ENCODE measurements around the gene FAM170B.

The FAM170B gene

GRCh38 chr10:49168831-49169500 is 35.1 kb upstream of the FAM170B start:
- no peak overlapping the region for H3K4me3 ChIP-seq (ENCODE audit: low read length in 2 of 2)
- H3K36me3 ChIP-seq (ENCODE audit: control insufficient read depth in 2 of 2, insufficient read depth in 2 of 2, low read length in 2 of 2): peaks cover 0 to 8% of the 10 kb centered on the region in 2 donors
- H3K9ac ChIP-seq (ENCODE audit: low read depth in 1 of 2, low read length in 2 of 2): no peak overlapping the region
- no peak overlapping the region for H3K27ac ChIP-seq (ENCODE audit: low read depth in 2 of 2, low read length in 2 of 2)
- no peaks in the 10 kb centered on the region for H3K27me3 ChIP-seq (ENCODE audit: control insufficient read depth in 2 of 2, insufficient read depth in 2 of 2, low read length in 2 of 2)
- no peaks in the 10 kb centered on the region for H3K9me3 ChIP-seq (ENCODE audit: control insufficient read depth in 2 of 2, low read length in 2 of 2)
- H3K4me1 ChIP-seq (ENCODE audit: control insufficient read depth in 2 of 2, insufficient read depth in 2 of 2, low read length in 2 of 2): peaks cover 4 to 15% of the 10 kb centered on the region in 2 donors

- H3K9me3 ChIP-seq (ENCODE audit: control insufficient read depth in 2 of 2, low read length in 2 of 2): no peaks in the 10 kb centered on the region
- no peak overlapping the region for H3K9ac ChIP-seq (ENCODE audit: low read depth in 1 of 2, low read length in 2 of 2)
- H3K4me1 ChIP-seq (ENCODE audit: control insufficient read depth in 2 of 2, insufficient read depth in 2 of 2, low read length in 2 of 2): peaks cover 4 to 12% of the 10 kb centered on the region in 2 donors
- H3K36me3 ChIP-seq (ENCODE audit: control insufficient read depth in 2 of 2, insufficient read depth in 2 of 2, low read length in 2 of 2): peaks cover 0 to 8% of the 10 kb centered on the region in 2 donors
- no peak overlapping the region for H3K27ac ChIP-seq (ENCODE audit: low read depth in 2 of 2, low read length in 2 of 2)
- H3K4me3 ChIP-seq (ENCODE audit: low read length in 2 of 2): no peak overlapping the region
- no peaks in the 10 kb centered on the region for H3K27me3 ChIP-seq (ENCODE audit: control insufficient read depth in 2 of 2, insufficient read depth in 2 of 2, low read length in 2 of 2)
Measured at GRCh38 chr10:49168171-49168540, 34.3 kb upstream of the FAM170B start.

GRCh38 chr10:49167425-49168170 is 33.8 kb upstream of the FAM170B start:
- H3K9me3 ChIP-seq (ENCODE audit: control insufficient read depth in 2 of 2, low read length in 2 of 2): no peaks in the 10 kb centered on the region
- H3K4me1 ChIP-seq (ENCODE audit: control insufficient read depth in 2 of 2, insufficient read depth in 2 of 2, low read length in 2 of 2): peaks cover 3 to 12% of the 10 kb centered on the region in 2 donors

GRCh38 chr10:49166484-49167400 is 32.9 kb upstream of the FAM170B start:
- Histone ChIP-seq H3K27ac (ENCODE audit: low read depth in 2 of 2, low read length in 2 of 2) (no peak overlapping the region), H3K4me3 (ENCODE audit: low read length in 2 of 2) (no peak overlapping the region), H3K4me1 (ENCODE audit: control insufficient read depth in 2 of 2, insufficient read depth in 2 of 2, low read length in 2 of 2) (peaks cover 0 to 3% of the 10 kb centered on the region in 2 donors), H3K36me3 (ENCODE audit: control insufficient read depth in 2 of 2, insufficient read depth in 2 of 2, low read length in 2 of 2) (peaks cover 0 to 8% of the 10 kb centered on the region in 2 donors), H3K9me3 (ENCODE audit: control insufficient read depth in 2 of 2, low read length in 2 of 2) (no peaks in the 10 kb centered on the region), H3K27me3 (ENCODE audit: control insufficient read depth in 2 of 2, insufficient read depth in 2 of 2, low read length in 2 of 2) (no peaks in the 10 kb centered on the region), H3K9ac (ENCODE audit: low read depth in 1 of 2, low read length in 2 of 2) (no peak overlapping the region)

More at GRCh38 chr10:49167425-49168170, 33.8 kb upstream of the FAM170B start:
- Histone ChIP-seq H3K27ac (ENCODE audit: low read depth in 2 of 2, low read length in 2 of 2) (no peak overlapping the region), H3K9ac (ENCODE audit: low read depth in 1 of 2, low read length in 2 of 2) (no peak overlapping the region), H3K27me3 (ENCODE audit: control insufficient read depth in 2 of 2, insufficient read depth in 2 of 2, low read length in 2 of 2) (no peaks in the 10 kb centered on the region), H3K4me3 (ENCODE audit: low read length in 2 of 2) (no peak overlapping the region), H3K36me3 (ENCODE audit: control insufficient read depth in 2 of 2, insufficient read depth in 2 of 2, low read length in 2 of 2) (peaks cover 0 to 8% of the 10 kb centered on the region in 2 donors)

- H3K27me3 ChIP-seq (ENCODE audit: control insufficient read depth in 2 of 2, insufficient read depth in 2 of 2, low read length in 2 of 2): no peaks in the 10 kb centered on the region
- no peak overlapping the region for H3K27ac ChIP-seq (ENCODE audit: low read depth in 2 of 2, low read length in 2 of 2)
- peaks cover 0 to 8% of the 10 kb centered on the region in 2 donors for H3K36me3 ChIP-seq (ENCODE audit: control insufficient read depth in 2 of 2, insufficient read depth in 2 of 2, low read length in 2 of 2)
- no peak overlapping the region for H3K9ac ChIP-seq (ENCODE audit: low read depth in 1 of 2, low read length in 2 of 2)
- H3K4me3 ChIP-seq (ENCODE audit: low read length in 2 of 2): no peak overlapping the region
- no peaks in the 10 kb centered on the region for H3K9me3 ChIP-seq (ENCODE audit: control insufficient read depth in 2 of 2, low read length in 2 of 2)
- H3K4me1 ChIP-seq (ENCODE audit: control insufficient read depth in 2 of 2, insufficient read depth in 2 of 2, low read length in 2 of 2): peaks cover 0 to 2% of the 10 kb centered on the region in 2 donors
Measured at GRCh38 chr10:49165821-49166483, 32.1 kb upstream of the FAM170B start.

- no peak overlapping the region for H3K9ac ChIP-seq (ENCODE audit: low read depth in 1 of 2, low read length in 2 of 2)
- no peaks in the 10 kb centered on the region for H3K9me3 ChIP-seq (ENCODE audit: control insufficient read depth in 2 of 2, low read length in 2 of 2)
- H3K4me1 ChIP-seq (ENCODE audit: control insufficient read depth in 2 of 2, insufficient read depth in 2 of 2, low read length in 2 of 2): peaks cover 0 to 2% of the 10 kb centered on the region in 2 donors
- H3K4me3 ChIP-seq (ENCODE audit: low read length in 2 of 2): no peak overlapping the region
- no peaks in the 10 kb centered on the region for H3K27me3 ChIP-seq (ENCODE audit: control insufficient read depth in 2 of 2, insufficient read depth in 2 of 2, low read length in 2 of 2)
- H3K27ac ChIP-seq (ENCODE audit: low read depth in 2 of 2, low read length in 2 of 2): no peak overlapping the region
- peaks cover 0 to 8% of the 10 kb centered on the region in 2 donors for H3K36me3 ChIP-seq (ENCODE audit: control insufficient read depth in 2 of 2, insufficient read depth in 2 of 2, low read length in 2 of 2)
Measured at GRCh38 chr10:49165259-49165658, 31.4 kb upstream of the FAM170B start.

GRCh38 chr10:49164559-49165188 is 30.9 kb upstream of the FAM170B start:
- peaks cover 0 to 2% of the 10 kb centered on the region in 2 donors for H3K4me1 ChIP-seq (ENCODE audit: control insufficient read depth in 2 of 2, insufficient read depth in 2 of 2, low read length in 2 of 2)
- no peak overlapping the region for H3K4me3 ChIP-seq (ENCODE audit: low read length in 2 of 2)
- no peaks in the 10 kb centered on the region for H3K9me3 ChIP-seq (ENCODE audit: control insufficient read depth in 2 of 2, low read length in 2 of 2)
- H3K27ac ChIP-seq (ENCODE audit: low read depth in 2 of 2, low read length in 2 of 2): no peak overlapping the region
- H3K9ac ChIP-seq (ENCODE audit: low read depth in 1 of 2, low read length in 2 of 2): no peak overlapping the region
- no peaks in the 10 kb centered on the region for H3K27me3 ChIP-seq (ENCODE audit: control insufficient read depth in 2 of 2, insufficient read depth in 2 of 2, low read length in 2 of 2)
- H3K36me3 ChIP-seq (ENCODE audit: control insufficient read depth in 2 of 2, insufficient read depth in 2 of 2, low read length in 2 of 2): peaks cover 0 to 8% of the 10 kb centered on the region in 2 donors

- no peak overlapping the region for H3K4me3 ChIP-seq (ENCODE audit: low read length in 2 of 2)
- no peaks in the 10 kb centered on the region for H3K9me3 ChIP-seq (ENCODE audit: control insufficient read depth in 2 of 2, low read length in 2 of 2)
- H3K27ac ChIP-seq (ENCODE audit: low read depth in 2 of 2, low read length in 2 of 2): no peak overlapping the region
- no peaks in the 10 kb centered on the region for H3K27me3 ChIP-seq (ENCODE audit: control insufficient read depth in 2 of 2, insufficient read depth in 2 of 2, low read length in 2 of 2)
- peaks cover 0 to 8% of the 10 kb centered on the region in 2 donors for H3K36me3 ChIP-seq (ENCODE audit: control insufficient read depth in 2 of 2, insufficient read depth in 2 of 2, low read length in 2 of 2)
- H3K9ac ChIP-seq (ENCODE audit: low read depth in 1 of 2, low read length in 2 of 2): no peak overlapping the region
- H3K4me1 ChIP-seq (ENCODE audit: control insufficient read depth in 2 of 2, insufficient read depth in 2 of 2, low read length in 2 of 2): peaks cover 0 to 2% of the 10 kb centered on the region in 2 donors
Measured at GRCh38 chr10:49163741-49164140, 29.9 kb upstream of the FAM170B start.

- H3K4me3 ChIP-seq (ENCODE audit: low read length in 2 of 2): no peak overlapping the region
- H3K9ac ChIP-seq (ENCODE audit: low read depth in 1 of 2, low read length in 2 of 2): no peak overlapping the region
- H3K36me3 ChIP-seq (ENCODE audit: control insufficient read depth in 2 of 2, insufficient read depth in 2 of 2, low read length in 2 of 2): peaks cover 0 to 8% of the 10 kb centered on the region in 2 donors
- no peaks in the 10 kb centered on the region for H3K9me3 ChIP-seq (ENCODE audit: control insufficient read depth in 2 of 2, low read length in 2 of 2)
- no peaks in the 10 kb centered on the region for H3K4me1 ChIP-seq (ENCODE audit: control insufficient read depth in 2 of 2, insufficient read depth in 2 of 2, low read length in 2 of 2)
- H3K27me3 ChIP-seq (ENCODE audit: control insufficient read depth in 2 of 2, insufficient read depth in 2 of 2, low read length in 2 of 2): no peaks in the 10 kb centered on the region
- H3K27ac ChIP-seq (ENCODE audit: low read depth in 2 of 2, low read length in 2 of 2): no peak overlapping the region
Measured at GRCh38 chr10:49162761-49163310, 29.0 kb upstream of the FAM170B start.

Data from mucosa of rectum (tissue), 2 donors.